ENCODE data around the gene ZDHHC5.
A peak's percentile ranks its signal among the peaks of the same experiment; 100 is the strongest.
"Not testable (repeated sequence)": the region's sequence is repeated elsewhere in the genome, so short reads cannot be mapped to it uniquely, and the experiment has no call there.

ZDHHC5 gene

GRCh38 chr11:57712256-57713150, 44.6 kb downstream of the ZDHHC5 start, which contains the start of gene TMX2:
TMX2 (plus strand) TSS chr11:57712593; CDS start chr11:57712619, 26 bp downstream.
- Histone ChIP-seq H3K4me1 (ENCODE audit: insufficient read depth, low read length) (peaks cover 33% of the 10 kb centered on the region), H3K9ac (ENCODE audit: low read length) (peak within 1 kb of the TSS; percentile 91)

GRCh38 chr11:57713835-57714234, 45.9 kb downstream of the ZDHHC5 start:
- Histone ChIP-seq H3K9ac (ENCODE audit: low read length) (no peak overlapping the region), H3K4me3 (ENCODE audit: low read depth in 1 of 2, low read length in 2 of 2) (peak overlapping the region; percentile 95 to 99), H3K4me1 (ENCODE audit: insufficient read depth, low read length) (peaks cover 33% of the 10 kb centered on the region)

More at GRCh38 chr11:57712256-57713150, 44.6 kb downstream of the ZDHHC5 start, which contains the start of gene TMX2:
- Histone ChIP-seq H3K27ac (ENCODE audit: low read depth, low read length) (peak within 1 kb of the TSS; percentile 88), H3K27me3 (ENCODE audit: control insufficient read depth in 1 of 2, insufficient read depth in 2 of 2, low read length in 2 of 2) (no peaks in the 10 kb centered on the region), H3K9me3 (ENCODE audit: low read length) (no peaks in the 10 kb centered on the region), H3K4me3 (ENCODE audit: low read depth in 1 of 2, low read length in 2 of 2) (peak within 1 kb of the TSS; percentile 95 to 99), H3K36me3 (ENCODE audit: insufficient read depth, low read length) (no peaks in the 10 kb centered on the region)

GRCh38 chr11:57716726-57717125, 48.8 kb downstream of the ZDHHC5 start:
- H3K4me1 ChIP-seq (ENCODE audit: insufficient read depth, low read length), result peaks cover 19% of the 10 kb centered on the region
- not testable (repeated sequence) for H3K36me3 ChIP-seq (ENCODE audit: insufficient read depth, low read length); H3K27ac ChIP-seq (ENCODE audit: low read depth, low read length); H3K9ac ChIP-seq (ENCODE audit: low read length); H3K27me3 ChIP-seq (ENCODE audit: control insufficient read depth in 1 of 2, insufficient read depth in 2 of 2, low read length in 2 of 2); H3K9me3 ChIP-seq (ENCODE audit: low read length); H3K4me3 ChIP-seq (ENCODE audit: low read depth in 1 of 2, low read length in 2 of 2)

More at GRCh38 chr11:57713835-57714234, 45.9 kb downstream of the ZDHHC5 start:
- Histone ChIP-seq H3K9me3 (ENCODE audit: low read length) (no peaks in the 10 kb centered on the region), H3K36me3 (ENCODE audit: insufficient read depth, low read length) (no peaks in the 10 kb centered on the region), H3K27ac (ENCODE audit: low read depth, low read length) (no peak overlapping the region), H3K27me3 (ENCODE audit: control insufficient read depth in 1 of 2, insufficient read depth in 2 of 2, low read length in 2 of 2) (no peaks in the 10 kb centered on the region)

DNA sequence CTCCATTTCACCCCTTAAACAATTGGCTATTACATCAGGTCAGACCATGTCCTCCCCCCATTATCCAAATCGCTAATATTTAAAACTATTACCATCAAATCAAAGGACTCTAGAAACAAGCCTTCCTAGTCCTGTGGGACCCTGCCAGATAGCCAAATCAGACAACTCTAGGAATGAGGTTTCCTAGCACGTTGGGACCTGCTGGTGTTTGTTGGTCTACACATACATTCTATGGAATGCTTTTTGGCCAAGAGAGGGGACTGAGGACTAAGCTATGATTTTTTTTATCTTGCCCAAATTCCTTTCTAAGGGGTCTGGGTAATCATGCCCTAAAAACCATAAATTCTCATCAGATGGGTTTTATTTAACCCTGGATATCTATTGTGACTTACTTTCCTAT, 59.3 kb downstream of the ZDHHC5 start:
- no peaks in the 10 kb centered on the region for H3K9me3 ChIP-seq (ENCODE audit: low read length)
- no peak overlapping the region for H3K4me3 ChIP-seq (ENCODE audit: low read depth in 1 of 2, low read length in 2 of 2)
- H3K27me3 ChIP-seq (ENCODE audit: control insufficient read depth in 1 of 2, insufficient read depth in 2 of 2, low read length in 2 of 2), result no peaks in the 10 kb centered on the region
- no peak overlapping the region for H3K9ac ChIP-seq (ENCODE audit: low read length)
- no peaks in the 10 kb centered on the region for H3K4me1 ChIP-seq (ENCODE audit: insufficient read depth, low read length)
- no peaks in the 10 kb centered on the region for H3K36me3 ChIP-seq (ENCODE audit: insufficient read depth, low read length)
- no peak overlapping the region for H3K27ac ChIP-seq (ENCODE audit: low read depth, low read length)

- Histone ChIP-seq H3K27me3 (ENCODE audit: control insufficient read depth in 1 of 2, insufficient read depth in 2 of 2, low read length in 2 of 2) (no peaks in the 10 kb centered on the region), H3K36me3 (ENCODE audit: insufficient read depth, low read length) (no peaks in the 10 kb centered on the region), H3K27ac (ENCODE audit: low read depth, low read length) (no peak overlapping the region), H3K4me3 (ENCODE audit: low read depth in 1 of 2, low read length in 2 of 2) (no peak overlapping the region), H3K9ac (ENCODE audit: low read length) (no peak overlapping the region), H3K9me3 (ENCODE audit: low read length) (no peaks in the 10 kb centered on the region), H3K4me1 (ENCODE audit: insufficient read depth, low read length) (no peaks in the 10 kb centered on the region)
Measured at GRCh38 chr11:57728829-57729228, 60.9 kb downstream of the ZDHHC5 start.

DNA sequence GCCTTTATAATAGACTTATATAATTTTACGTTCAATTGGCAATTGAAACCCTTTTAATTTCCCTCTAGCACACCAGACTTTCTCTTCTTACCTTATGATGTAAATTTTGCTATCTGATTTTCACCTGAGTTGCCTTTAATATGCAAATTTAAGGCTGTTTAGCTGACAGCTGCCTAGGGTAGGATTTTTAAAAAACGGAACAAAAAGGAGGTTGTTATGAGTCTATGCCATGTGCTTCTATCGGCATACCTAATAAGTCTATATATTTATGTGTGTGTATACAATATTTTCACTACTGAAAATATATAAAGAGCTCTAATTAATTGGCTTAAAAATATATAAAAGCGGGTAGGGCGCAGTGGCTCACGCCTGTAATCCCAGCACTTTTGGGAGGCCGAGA, 61.6 kb downstream of the ZDHHC5 start:
- no peak overlapping the region for H3K27ac ChIP-seq (ENCODE audit: low read depth, low read length)
- H3K27me3 ChIP-seq (ENCODE audit: control insufficient read depth in 1 of 2, insufficient read depth in 2 of 2, low read length in 2 of 2), result no peaks in the 10 kb centered on the region
- H3K9me3 ChIP-seq (ENCODE audit: low read length), result no peaks in the 10 kb centered on the region
- no peaks in the 10 kb centered on the region for H3K36me3 ChIP-seq (ENCODE audit: insufficient read depth, low read length)
- no peaks in the 10 kb centered on the region for H3K4me1 ChIP-seq (ENCODE audit: insufficient read depth, low read length)
- no peak overlapping the region for H3K9ac ChIP-seq (ENCODE audit: low read length)
- no peak overlapping the region for H3K4me3 ChIP-seq (ENCODE audit: low read depth in 1 of 2, low read length in 2 of 2)

- H3K4me1 ChIP-seq (ENCODE audit: insufficient read depth, low read length), result no peaks in the 10 kb centered on the region
- H3K9me3 ChIP-seq (ENCODE audit: low read length), result no peaks in the 10 kb centered on the region
- H3K4me3 ChIP-seq (ENCODE audit: low read depth in 1 of 2, low read length in 2 of 2), result no peak overlapping the region
- H3K36me3 ChIP-seq (ENCODE audit: insufficient read depth, low read length), result peaks cover 4% of the 10 kb centered on the region
- no peaks in the 10 kb centered on the region for H3K27me3 ChIP-seq (ENCODE audit: control insufficient read depth in 1 of 2, insufficient read depth in 2 of 2, low read length in 2 of 2)
- H3K27ac ChIP-seq (ENCODE audit: low read depth, low read length), result no peak overlapping the region
- H3K9ac ChIP-seq (ENCODE audit: low read length), result no peak overlapping the region
Measured at GRCh38 chr11:57732661-57733060, 64.7 kb downstream of the ZDHHC5 start.

- no peak overlapping the region for H3K4me3 ChIP-seq (ENCODE audit: low read depth in 1 of 2, low read length in 2 of 2)
- no peak overlapping the region for H3K27ac ChIP-seq (ENCODE audit: low read depth, low read length)
Measured at GRCh38 chr11:57735619-57736298, 67.8 kb downstream of the ZDHHC5 start.

GRCh38 chr11:57741132-57742086, 73.5 kb downstream of the ZDHHC5 start, which contains the start of gene SELENOH:
SELENOH (plus strand) TSS chr11:57741491; CDS start chr11:57741596, 105 bp downstream.
- Histone ChIP-seq H3K27ac (ENCODE audit: low read depth, low read length) (peak within 1 kb of the TSS; percentile 75), H3K4me1 (ENCODE audit: insufficient read depth, low read length) (peaks cover 17% of the 10 kb centered on the region), H3K9ac (ENCODE audit: low read length) (peak within 1 kb of the TSS; percentile 97), H3K36me3 (ENCODE audit: insufficient read depth, low read length) (peaks cover 60% of the 10 kb centered on the region), H3K27me3 (ENCODE audit: control insufficient read depth in 1 of 2, insufficient read depth in 2 of 2, low read length in 2 of 2) (no peaks in the 10 kb centered on the region), H3K9me3 (ENCODE audit: low read length) (no peaks in the 10 kb centered on the region), H3K4me3 (ENCODE audit: low read depth in 1 of 2, low read length in 2 of 2) (peak within 1 kb of the TSS; percentile 59 to 89)

More at GRCh38 chr11:57735619-57736298, 67.8 kb downstream of the ZDHHC5 start:
- H3K27me3 ChIP-seq (ENCODE audit: control insufficient read depth in 1 of 2, insufficient read depth in 2 of 2, low read length in 2 of 2), result no peaks in the 10 kb centered on the region
- H3K4me1 ChIP-seq (ENCODE audit: insufficient read depth, low read length), result peaks cover 4% of the 10 kb centered on the region
- no peak overlapping the region for H3K9ac ChIP-seq (ENCODE audit: low read length)
- H3K9me3 ChIP-seq (ENCODE audit: low read length), result no peaks in the 10 kb centered on the region
- H3K36me3 ChIP-seq (ENCODE audit: insufficient read depth, low read length), result peaks cover 23% of the 10 kb centered on the region

DNA sequence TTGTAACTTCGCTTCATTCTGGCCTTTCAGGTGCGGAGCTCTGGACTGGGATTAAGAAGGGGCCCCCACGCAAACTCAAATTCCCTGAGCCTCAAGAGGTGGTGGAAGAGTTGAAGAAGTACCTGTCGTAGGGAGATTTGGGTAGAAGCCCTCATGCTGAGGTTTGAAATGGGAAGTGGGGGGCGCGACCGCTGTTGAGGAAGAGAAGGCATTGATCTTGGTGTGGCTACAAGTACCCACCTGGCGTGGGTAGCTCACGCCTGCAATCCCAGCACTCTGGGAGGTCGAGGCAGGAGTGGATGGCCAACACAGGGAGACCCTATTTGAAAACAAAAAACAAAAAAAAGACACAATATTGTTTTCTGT, 74.2 kb downstream of the ZDHHC5 start:
- peaks cover 60% of the 10 kb centered on the region for H3K36me3 ChIP-seq (ENCODE audit: insufficient read depth, low read length)
- H3K27ac ChIP-seq (ENCODE audit: low read depth, low read length), result peak overlapping the region; percentile 75

More for the DNA sequence above, 74.2 kb downstream of the ZDHHC5 start:
- peak overlapping the region; percentile 97 for H3K9ac ChIP-seq (ENCODE audit: low read length)
- H3K4me1 ChIP-seq (ENCODE audit: insufficient read depth, low read length), result peaks cover 17% of the 10 kb centered on the region
- H3K4me3 ChIP-seq (ENCODE audit: low read depth in 1 of 2, low read length in 2 of 2), result peak overlapping the region; percentile 59 to 89
- no peaks in the 10 kb centered on the region for H3K27me3 ChIP-seq (ENCODE audit: control insufficient read depth in 1 of 2, insufficient read depth in 2 of 2, low read length in 2 of 2)
- H3K9me3 ChIP-seq (ENCODE audit: low read length), result no peaks in the 10 kb centered on the region

Data from muscle layer of colon (tissue), 2 donors.